SK-N-SH (cell line): ENCODE results near the gene DUSP5. TPM values are rescaled to one million over a fixed set of nuclear protein-coding genes. Genes with fewer than 3 reads are reported as not detected.

ENCODE experiments used
- CTCF ChIA-PET: fragments of 300-600, 350-600 bp; formaldehyde crosslinking; extraction: SDS; loops from one replicate; lab custom pipeline; 2021; lab: Yijun Ruan, JAX
- POLR2A ChIA-PET: fragments of 350-600 bp; sonication (Branson Sonifier 250); formaldehyde crosslinking; extraction: SDS; loops from one replicate; lab custom pipeline; 2020; ENCODE audit warnings: antibody characterized with exemption, inconsistent platforms; lab: Yijun Ruan, JAX
- DNase-seq: peaks from one replicate; pipeline ENCODE4 v3.0.0; 2012
- H2AFZ ChIP-seq: fragments of 200-600 bp; sonication (generic); 2 replicates; pipeline ENCODE4 v1.8.1; 2016; ENCODE audit warnings: antibody characterized with exemption, mild to moderate bottlenecking, low read depth
- H3F3A ChIP-seq: fragments of 200-600 bp; sonication (generic); replicated peaks from 2 replicates; pipeline ENCODE3; 2016; ENCODE audit warnings: antibody characterized with exemption, mild to moderate bottlenecking; ENCODE audit not compliant: insufficient read depth
- H3K27ac ChIP-seq, 2 experiments: fragments of 200-500 bp in 1 of 2; fragments of 200-600 bp in 1 of 2; sonication (Bioruptor generic) in 1 of 2; sonication (generic), shearing (Covaris generic) in 1 of 2; 2 replicates each; pipeline versions ENCODE4 v1.5.1 to v1.6.1; 2014 to 2016; ENCODE audit warnings: low read depth in 2 of 2, inconsistent platforms in 1 of 2, low read length in 1 of 2, mild to moderate bottlenecking in 1 of 2, mixed read lengths in 1 of 2
- H3K27me3 ChIP-seq: fragments of 200-600 bp; sonication (generic), shearing (Covaris generic); 2 replicates; pipeline ENCODE4 v1.6.1; 2016; ENCODE audit warnings: mixed run types; ENCODE audit not compliant: insufficient read depth
- H3K36me3 ChIP-seq, 2 experiments: fragments of 200-500 bp in 1 of 2; fragments of 200-600 bp in 1 of 2; sonication (Bioruptor generic) in 1 of 2; sonication (generic) in 1 of 2; replicated peaks in 1 of 2; 2 replicates each; pipeline versions ENCODE3 to v1.5.1; 2014 to 2016; ENCODE audit warnings: low read length in 1 of 2, mild to moderate bottlenecking in 1 of 2; ENCODE audit not compliant: insufficient read depth in 2 of 2, control insufficient read depth in 1 of 2
- H3K4me1 ChIP-seq, 2 experiments: fragments of 200-500 bp in 1 of 2; fragments of 200-600 bp in 1 of 2; sonication (Bioruptor generic) in 1 of 2; sonication (generic), shearing (Covaris generic) in 1 of 2; 2 replicates each; pipeline versions ENCODE4 v1.5.1 to v1.6.1; 2014 to 2016; ENCODE audit warnings: low read depth in 1 of 2, low read length in 1 of 2, mixed run types in 1 of 2; ENCODE audit not compliant: insufficient read depth in 2 of 2, control insufficient read depth in 1 of 2
- H3K4me2 ChIP-seq: fragments of 200-600 bp; sonication (generic), shearing (Covaris generic); 2 replicates; pipeline ENCODE4 v1.6.1; 2017; ENCODE audit warnings: mixed run types
- H3K4me3 ChIP-seq, 2 experiments: fragments of 200-500 bp in 1 of 2; fragments of 200-600 bp in 1 of 2; sonication (Bioruptor generic) in 1 of 2; sonication (generic), shearing (Covaris generic) in 1 of 2; 2 replicates each; pipeline versions ENCODE4 v1.5.1 to v1.8.1; 2014 to 2016; ENCODE audit warnings: low read depth in 2 of 2, inconsistent platforms in 1 of 2, low read length in 1 of 2, mild to moderate bottlenecking in 1 of 2, mixed read lengths in 1 of 2, moderate library complexity in 1 of 2
- H3K79me2 ChIP-seq: fragments of 200-600 bp; sonication (generic); 2 replicates; pipeline ENCODE4 v1.8.1; 2017; ENCODE audit warnings: mild to moderate bottlenecking; ENCODE audit not compliant: insufficient read depth
- H3K9ac ChIP-seq: fragments of 200-600 bp; sonication (generic); 2 replicates; pipeline ENCODE4 v1.6.1; 2017; ENCODE audit warnings: mixed run types
- H3K9me2 ChIP-seq: fragments of 200-600 bp; sonication (generic); 2 replicates; pipeline ENCODE4 v1.6.1; 2017; ENCODE audit warnings: mixed run types
- H3K9me3 ChIP-seq: fragments of 200-600 bp; sonication (generic); 2 replicates; pipeline ENCODE4 v1.6.1; 2017; ENCODE audit warnings: mixed run types, mild to moderate bottlenecking, moderate library complexity
- H4K20me1 ChIP-seq: fragments of 200-600 bp; sonication (generic); 2 replicates; pipeline ENCODE4 v1.6.1; 2017; ENCODE audit warnings: mild to moderate bottlenecking, mixed run types; ENCODE audit not compliant: insufficient read depth
- CHD2 ChIP-seq: fragments of 150-350 bp; IDR thresholded peaks from 2 replicates; pipeline ENCODE4 v1.6.1; 2018; ENCODE audit warnings: low read length; ENCODE audit not compliant: partially characterized antibody
- EP300 ChIP-seq, 2 experiments: IDR thresholded peaks; 2 replicates each; pipeline versions ENCODE4 v1.4.0 to v1.6.1; 2012; ENCODE audit warnings: borderline replicate concordance in 1 of 2, low read depth in 1 of 2, low read length in 1 of 2
- EZH2phosphoT487 ChIP-seq: fragments of 200-600 bp; sonication (generic); IDR thresholded peaks from 2 replicates; pipeline ENCODE4 v1.6.1; 2017; ENCODE audit warnings: low read depth, mixed run types, mild to moderate bottlenecking, antibody characterized with exemption, moderate library complexity, borderline replicate concordance
- FOXJ3 ChIP-seq: sonication (generic); formaldehyde crosslinking; IDR thresholded peaks from 2 replicates; pipeline ENCODE4 v1.5.1; 2020; ENCODE audit warnings: mild to moderate bottlenecking, missing genetic modification reagents
- FOXM1 ChIP-seq: IDR thresholded peaks from 2 replicates; pipeline ENCODE4 v1.4.0; 2012; ENCODE audit warnings: low read depth, mild to moderate bottlenecking
- GATA2 ChIP-seq: sonication (generic); formaldehyde crosslinking; IDR thresholded peaks from 2 replicates; pipeline ENCODE4 v1.5.0; 2020; ENCODE audit warnings: mild to moderate bottlenecking, missing genetic modification reagents
- MXI1 ChIP-seq: IDR thresholded peaks from 2 replicates; pipeline ENCODE4 v1.6.1; 2012; ENCODE audit warnings: mild to moderate bottlenecking, low read depth, low read length, improper control_type of control experiment
- PBX3 ChIP-seq: IDR thresholded peaks from 2 replicates; pipeline ENCODE4; 2012
- POLR2AphosphoS5 ChIP-seq: IDR thresholded peaks from 2 replicates; pipeline ENCODE4 v1.6.1; 2012; ENCODE audit warnings: low read depth, low read length
- RCOR1 ChIP-seq: fragments of 150-350 bp; IDR thresholded peaks from 2 replicates; pipeline ENCODE4 v1.6.1; 2017; ENCODE audit warnings: antibody characterized with exemption, low read length
- REST ChIP-seq: IDR thresholded peaks from 2 replicates; pipeline ENCODE4 v1.6.1; 2012; ENCODE audit warnings: mild to moderate bottlenecking, low read depth, low read length, moderate library complexity
- TAF1 ChIP-seq: IDR thresholded peaks from 2 replicates; pipeline ENCODE4 v1.6.1; 2012; ENCODE audit warnings: low read depth, mild to moderate bottlenecking, low read length, moderate library complexity, borderline replicate concordance
- WGBS: methylation state at CpG from one replicate; pipeline ENCODE4 v1.1.6; 2017; ENCODE audit warnings: low lambda C conversion rate; 5-methylcytosine and 5-hydroxymethylcytosine counted together
- polyA plus RNA-seq, 3 experiments: library from polyadenylated mRNA; depleted of rRNA; stranded (reverse); fragments of >200 nt; gene quantifications; 2 replicates each; pipeline ENCODE4 v1.2.3, GENCODE V29; 2012

DUSP5 gene
- polyA plus RNA-seq, 1 of the 3 experiments (the other 2 are of a cell fraction): 52.0 TPM

- no peak for TF ChIP-seq REST
- no peak for TF ChIP-seq FOXM1
- no peak for TF ChIP-seq EZH2phosphoT487
Measured at GRCh38 chr10:110495731-110496552, 1.8 kb upstream of the DUSP5 start (continued).

- Histone ChIP-seq H3K4me2 (peak overlapping the region; percentile 94), H3K9ac (peak overlapping the region; percentile 96), H3K27ac (peak overlapping the region; percentile 92 to 93), H4K20me1 (peaks cover 20% of the 10 kb centered on the region), H3K4me3 (peak overlapping the region; percentile 79 to 84), H3F3A (peaks cover 36% of the 10 kb centered on the region), H3K27me3 (no peaks in the 10 kb centered on the region), H3K9me3 (no peaks in the 10 kb centered on the region), H3K4me1 (peaks cover 27 to 44% of the 10 kb centered on the region in 2 experiments; a peak in 3 of 4 replicates), H3K36me3 (no peaks in the 10 kb centered on the region), H2AFZ (no peak overlapping the region; the same call in 1 of the 2 replicates), H3K9me2 (no peaks in the 10 kb centered on the region), H3K79me2 (peaks cover 57% of the 10 kb centered on the region)
- ChIA-PET POLR2A (interaction anchor here (0.7 to 1.3 kb wide), 2 partner anchors 21 to 33 kb away, joined by 3 read pairs; no protein-coding TSS in a partner anchor), CTCF (interaction anchor here (0.7 to 1.4 kb wide), 6 partner anchors 16 to 185 kb away, joined by 3 to 4 read pairs (median 3); no protein-coding TSS in a partner anchor)
- WGBS: 4% methylated on average over 20 of the region's 22 CpGs
- no peak for TF ChIP-seq FOXJ3 (CRISPR knock-in tag)
- no peak for TF ChIP-seq TAF1
- no peak for TF ChIP-seq CHD2
- TF ChIP-seq POLR2AphosphoS5: 0 out of 2 replicates have a peak, but pooled peaks have one; percentile 0
- TF ChIP-seq RCOR1: no peak
- TF ChIP-seq PBX3: peak; percentile 49; the same call in 1 of the 2 replicates
- peak in 1 of 2 experiments; percentile 67; a peak in 2 of 4 replicates for TF ChIP-seq EP300 (IDR thresholded peaks at IDR 0.05; ENCODE audit: borderline replicate concordance in 1 of 2, low read depth in 1 of 2, low read length in 1 of 2)
- TF ChIP-seq GATA2 (CRISPR knock-in tag): peak; percentile 56
- TF ChIP-seq MXI1: peak; percentile 32; the same call in 1 of the 2 replicates
- peak; percentile 70 for DNase-seq
Measured at GRCh38 chr10:110496553-110497437, 912 bp upstream of the DUSP5 start.
